Measurements from ENCODE around the gene CCDC146.

CCDC146 gene

DNA sequence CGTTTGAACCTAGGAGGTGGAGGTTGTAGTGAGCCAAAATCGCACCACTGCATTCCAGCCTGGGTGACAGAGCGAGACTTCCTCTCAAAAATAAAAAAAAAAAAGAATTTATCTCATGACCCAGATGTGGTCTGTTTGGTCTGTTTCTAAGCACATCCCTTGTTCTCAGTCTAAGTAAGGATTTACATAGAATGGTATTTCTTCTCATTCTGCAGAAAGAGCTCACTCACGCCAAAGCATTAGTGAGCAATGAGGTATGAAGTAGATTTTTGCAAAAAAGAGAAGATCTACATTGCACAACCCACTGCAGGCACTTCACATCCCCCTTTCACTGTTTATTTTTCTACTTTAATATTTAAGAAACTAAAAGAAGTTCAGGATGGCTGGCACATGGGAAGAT lies 153.7 kb downstream of the CCDC146 start:
- POLR2A ChIA-PET (ENCODE audit: low non-redundant PET): no interaction called here
- no peak for DNase-seq (ENCODE audit: low spot score)
- TF ChIP-seq, protein P1, sequence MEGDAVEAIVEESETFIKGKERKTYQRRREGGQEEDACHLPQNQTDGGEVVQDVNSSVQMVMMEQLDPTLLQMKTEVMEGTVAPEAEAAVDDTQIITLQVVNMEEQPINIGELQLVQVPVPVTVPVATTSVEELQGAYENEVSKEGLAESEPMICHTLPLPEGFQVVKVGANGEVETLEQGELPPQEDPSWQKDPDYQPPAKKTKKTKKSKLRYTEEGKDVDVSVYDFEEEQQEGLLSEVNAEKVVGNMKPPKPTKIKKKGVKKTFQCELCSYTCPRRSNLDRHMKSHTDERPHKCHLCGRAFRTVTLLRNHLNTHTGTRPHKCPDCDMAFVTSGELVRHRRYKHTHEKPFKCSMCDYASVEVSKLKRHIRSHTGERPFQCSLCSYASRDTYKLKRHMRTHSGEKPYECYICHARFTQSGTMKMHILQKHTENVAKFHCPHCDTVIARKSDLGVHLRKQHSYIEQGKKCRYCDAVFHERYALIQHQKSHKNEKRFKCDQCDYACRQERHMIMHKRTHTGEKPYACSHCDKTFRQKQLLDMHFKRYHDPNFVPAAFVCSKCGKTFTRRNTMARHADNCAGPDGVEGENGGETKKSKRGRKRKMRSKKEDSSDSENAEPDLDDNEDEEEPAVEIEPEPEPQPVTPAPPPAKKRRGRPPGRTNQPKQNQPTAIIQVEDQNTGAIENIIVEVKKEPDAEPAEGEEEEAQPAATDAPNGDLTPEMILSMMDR (conservative IDR thresholded peaks at IDR 0.05; ENCODE audit: low read depth): no peak

DNA sequence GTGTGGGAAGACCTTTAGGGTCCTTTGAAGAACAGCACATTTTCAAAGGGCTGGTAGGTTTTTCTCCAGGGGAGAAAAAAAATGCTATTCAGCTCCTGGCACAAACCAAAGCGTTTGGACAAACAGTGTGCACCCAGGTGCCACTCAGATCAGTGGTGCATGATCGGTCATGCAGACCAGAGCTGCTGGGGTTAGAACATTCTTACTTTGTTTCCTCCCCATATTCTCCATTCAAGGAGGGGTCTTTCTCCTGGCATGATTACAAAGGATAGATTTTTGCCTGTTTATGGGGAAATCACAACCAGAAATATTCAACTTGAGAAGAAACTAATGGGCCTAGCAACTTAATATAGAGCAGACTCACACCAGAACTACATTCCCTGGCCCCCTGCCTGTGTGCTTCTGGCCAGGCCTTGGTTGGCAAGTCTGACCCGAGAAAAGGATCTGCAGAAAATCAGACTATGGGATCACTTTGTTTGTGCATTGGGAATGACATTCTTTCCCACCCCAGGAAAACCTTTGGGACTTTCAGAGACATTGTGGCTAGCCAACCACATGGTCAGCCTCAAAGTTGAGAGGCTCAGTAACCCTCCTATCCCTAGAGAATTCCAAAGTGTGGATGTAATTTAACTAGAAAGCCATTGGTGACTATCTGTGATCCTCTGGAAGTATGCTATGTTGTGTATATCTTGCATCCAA lies 159.5 kb downstream of the CCDC146 start:
- TF ChIP-seq, protein P1 (conservative IDR thresholded peaks at IDR 0.05; ENCODE audit: low read depth): no peak
- no peak overlapping the region for H3K27ac ChIP-seq
- POLR2A ChIA-PET (ENCODE audit: low non-redundant PET): no interaction called here
- no peak for DNase-seq (ENCODE audit: low spot score)
- CTCF ChIA-PET: interaction anchor here (1.0 kb wide), 1 partner anchor 17 kb away, joined by 3 read pairs; no protein-coding TSS in a partner anchor

More for the DNA sequence above, 153.7 kb downstream of the CCDC146 start:
- H3K27ac ChIP-seq: no peak overlapping the region
- CTCF ChIA-PET: no interaction called here

DNA sequence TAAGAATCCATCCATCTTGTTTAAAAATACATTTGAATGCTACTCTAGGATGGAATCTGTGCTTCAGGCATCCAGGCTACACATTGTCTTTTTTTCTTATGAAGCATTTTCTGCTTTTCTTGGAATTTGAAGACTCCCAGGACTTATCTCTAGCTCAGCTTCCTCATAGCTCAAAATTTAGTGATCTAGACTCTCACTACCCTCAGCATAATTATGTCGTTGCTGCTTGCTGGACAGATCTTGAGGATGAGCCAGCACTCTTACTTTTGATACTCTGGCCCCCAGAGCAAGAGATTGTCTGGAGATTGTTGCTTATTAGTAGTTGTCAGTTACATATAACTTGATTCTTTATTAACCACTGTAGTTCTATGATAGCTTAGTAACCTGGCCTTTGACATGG lies 160.5 kb downstream of the CCDC146 start:
- ChIA-PET CTCF (interaction anchor here (1.0 kb wide), 1 partner anchor 18 kb away, joined by 3 read pairs; no protein-coding TSS in a partner anchor), POLR2A (ENCODE audit: low non-redundant PET) (no interaction called here)

DNA sequence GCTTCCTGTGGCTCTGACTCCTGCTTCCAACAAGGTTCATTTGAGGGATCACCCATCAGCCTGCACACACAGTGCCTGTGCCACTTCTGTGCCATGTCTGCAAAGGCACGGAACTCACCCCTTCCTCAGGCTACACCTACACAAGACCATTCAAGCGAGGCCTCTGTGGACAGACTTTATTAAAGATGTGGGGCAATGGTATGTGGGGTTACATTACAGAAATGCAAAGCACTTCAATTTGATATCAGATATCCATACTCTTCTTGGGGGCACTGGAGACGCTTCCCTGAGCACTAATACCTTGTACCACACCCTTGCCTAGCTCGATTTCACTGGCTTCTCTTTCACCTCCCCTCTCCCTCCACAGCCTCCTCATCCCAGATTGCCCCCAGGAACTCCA lies 161.6 kb downstream of the CCDC146 start:
- no peak for DNase-seq (ENCODE audit: low spot score)
- TF ChIP-seq, protein P1 (conservative IDR thresholded peaks at IDR 0.05; ENCODE audit: low read depth): no peak
- no peak overlapping the region for H3K27ac ChIP-seq
- ChIA-PET POLR2A (ENCODE audit: low non-redundant PET) (no interaction called here), CTCF (interaction anchor here (1.1 kb wide), 1 partner anchor 48 kb away, joined by 9 read pairs; no protein-coding TSS in a partner anchor)

More for the DNA sequence above, 160.5 kb downstream of the CCDC146 start:
- TF ChIP-seq, protein P1 (conservative IDR thresholded peaks at IDR 0.05; ENCODE audit: low read depth): no peak
- no peak overlapping the region for H3K27ac ChIP-seq
- DNase-seq (ENCODE audit: low spot score): no peak

DNA sequence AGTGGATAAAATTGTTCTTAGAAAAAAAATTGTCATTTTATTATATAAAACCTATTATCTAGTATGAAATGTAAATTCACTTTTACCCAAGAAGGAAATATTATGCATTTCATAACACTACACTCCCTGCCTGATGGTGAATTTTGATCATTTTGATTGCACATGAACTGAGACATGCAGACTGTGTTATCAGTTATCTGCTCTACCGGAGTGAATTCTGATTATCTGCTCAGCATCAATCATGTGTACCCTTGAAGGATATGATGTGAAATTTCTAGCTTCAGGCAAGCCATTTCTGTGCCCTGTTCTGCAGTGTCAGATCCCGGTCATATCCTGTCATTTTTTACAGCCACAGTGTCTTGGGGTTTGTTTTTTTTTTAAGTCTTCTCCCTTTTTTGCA lies 162.2 kb downstream of the CCDC146 start:
- ChIA-PET CTCF (interaction anchor here (1.1 kb wide), 1 partner anchor 47 kb away, joined by 9 read pairs; no protein-coding TSS in a partner anchor), POLR2A (ENCODE audit: low non-redundant PET) (no interaction called here)
- TF ChIP-seq, protein P1 (conservative IDR thresholded peaks at IDR 0.05; ENCODE audit: low read depth): no peak
- DNase-seq (ENCODE audit: low spot score): no peak
- no peak overlapping the region for H3K27ac ChIP-seq

DNA sequence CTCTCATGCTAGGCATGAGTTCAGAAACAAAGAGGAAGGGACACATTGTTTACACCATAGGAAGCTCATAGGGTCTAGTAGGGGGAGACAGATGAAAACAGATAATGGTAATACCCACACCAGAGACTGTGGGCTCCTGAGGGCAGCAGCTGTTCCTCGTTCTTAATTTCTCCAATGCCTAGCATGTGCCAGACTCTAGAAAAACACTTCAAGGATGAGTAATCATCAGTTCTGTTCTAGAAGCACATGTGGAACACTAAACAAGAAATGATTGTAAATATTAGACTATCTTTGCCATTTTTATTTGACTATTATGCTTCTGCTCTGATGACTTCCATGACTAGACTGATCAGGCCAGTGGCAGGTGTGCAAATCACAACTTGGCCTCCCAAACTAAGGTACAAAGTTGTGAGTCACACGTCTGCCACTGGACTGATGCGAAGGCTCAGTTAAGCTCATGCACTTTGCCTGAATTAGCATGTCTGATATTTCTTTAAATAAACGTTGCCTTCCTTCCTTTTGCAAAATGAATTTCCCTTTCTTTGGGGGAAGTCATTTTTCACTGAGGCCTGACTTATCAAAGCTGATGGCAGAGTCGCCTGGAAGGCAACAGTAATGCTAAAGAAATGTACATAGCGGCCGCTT lies 166.4 kb downstream of the CCDC146 start:
- H3K27ac ChIP-seq: no peak overlapping the region
- ChIA-PET CTCF (no interaction called here), POLR2A (ENCODE audit: low non-redundant PET) (no interaction called here)
- TF ChIP-seq, protein P1 (conservative IDR thresholded peaks at IDR 0.05; ENCODE audit: low read depth): no peak
- no peak for DNase-seq (ENCODE audit: low spot score)
